Inferior parietal cortex (tissue), 1 donor: ENCODE results near the gene MNS1.
"Not testable (repeated sequence)": the region's sequence is repeated elsewhere in the genome, so short reads cannot be mapped to it uniquely, and the experiment has no call there.

Source experiments
- DNase-seq: peaks from one replicate; pipeline ENCODE4 v3.0.0-alpha.2; 2016; ENCODE audit errors: extremely low spot score

Gene MNS1

GRCh38 chr15:56454836-56455235 lies 10.1 kb downstream of the MNS1 start:
- no peak for DNase-seq

GRCh38 chr15:56445746-56446145 lies 19.2 kb downstream of the MNS1 start:
- DNase-seq, result no peak

GRCh38 chr15:56442354-56442753 lies 22.6 kb downstream of the MNS1 start:
- no peak for DNase-seq

GRCh38 chr15:56440214-56440770 lies 24.6 kb downstream of the MNS1 start:
- no peak for DNase-seq

- no peak for DNase-seq
These were observed 32.6 kb downstream of the MNS1 start for GRCh38 chr15:56432304-56432703.

- DNase-seq, result peak; percentile 54
These were observed 36.0 kb downstream of the MNS1 start for GRCh38 chr15:56428821-56429458.

GRCh38 chr15:56425976-56426375 lies 39.0 kb downstream of the MNS1 start:
- no peak for DNase-seq

- DNase-seq, result no peak
These were observed 39.7 kb downstream of the MNS1 start for GRCh38 chr15:56425276-56425675.

- not testable (repeated sequence) for DNase-seq
These were observed 51.7 kb downstream of the MNS1 start for GRCh38 chr15:56413114-56413733.

- DNase-seq, result no peak
These were observed 53.7 kb downstream of the MNS1 start for GRCh38 chr15:56411122-56411749.

- DNase-seq, result peak; percentile 28
These were observed 54.2 kb downstream of the MNS1 start for GRCh38 chr15:56410721-56411120.

GRCh38 chr15:56399209-56399608 lies 65.7 kb downstream of the MNS1 start:
- not testable (repeated sequence) for DNase-seq

- not testable (repeated sequence) for DNase-seq
These were observed 67.6 kb downstream of the MNS1 start for GRCh38 chr15:56397325-56397724.

GRCh38 chr15:56394909-56395308 lies 70.0 kb downstream of the MNS1 start:
- no peak for DNase-seq

- no peak for DNase-seq
These were observed 71.7 kb downstream of the MNS1 start for GRCh38 chr15:56393277-56393676.

- no peak for DNase-seq
These were observed 74.1 kb downstream of the MNS1 start for GRCh38 chr15:56390739-56391267.

GRCh38 chr15:56385908-56386307 lies 79.0 kb downstream of the MNS1 start:
- no peak for DNase-seq

- no peak for DNase-seq
These were observed 81.9 kb downstream of the MNS1 start for GRCh38 chr15:56383010-56383409.
